GM18507 (cell line): ENCODE results near the gene NGEF.
A peak's percentile ranks its signal among the peaks of the same experiment; 100 is the strongest.

Source experiments
- DNase-seq: peaks from one replicate; pipeline ENCODE4 v3.0.0; 2011; ENCODE audit warnings: low read depth; ENCODE audit not compliant: insufficient read length; ENCODE audit errors: extremely low spot score
- FAIRE-seq: peaks from 2 replicates; lab custom pipeline; 2011; peaks lifted over from hg19 to GRCh38; lab: Jason Lieb, UNC

Gene NGEF

DNA sequence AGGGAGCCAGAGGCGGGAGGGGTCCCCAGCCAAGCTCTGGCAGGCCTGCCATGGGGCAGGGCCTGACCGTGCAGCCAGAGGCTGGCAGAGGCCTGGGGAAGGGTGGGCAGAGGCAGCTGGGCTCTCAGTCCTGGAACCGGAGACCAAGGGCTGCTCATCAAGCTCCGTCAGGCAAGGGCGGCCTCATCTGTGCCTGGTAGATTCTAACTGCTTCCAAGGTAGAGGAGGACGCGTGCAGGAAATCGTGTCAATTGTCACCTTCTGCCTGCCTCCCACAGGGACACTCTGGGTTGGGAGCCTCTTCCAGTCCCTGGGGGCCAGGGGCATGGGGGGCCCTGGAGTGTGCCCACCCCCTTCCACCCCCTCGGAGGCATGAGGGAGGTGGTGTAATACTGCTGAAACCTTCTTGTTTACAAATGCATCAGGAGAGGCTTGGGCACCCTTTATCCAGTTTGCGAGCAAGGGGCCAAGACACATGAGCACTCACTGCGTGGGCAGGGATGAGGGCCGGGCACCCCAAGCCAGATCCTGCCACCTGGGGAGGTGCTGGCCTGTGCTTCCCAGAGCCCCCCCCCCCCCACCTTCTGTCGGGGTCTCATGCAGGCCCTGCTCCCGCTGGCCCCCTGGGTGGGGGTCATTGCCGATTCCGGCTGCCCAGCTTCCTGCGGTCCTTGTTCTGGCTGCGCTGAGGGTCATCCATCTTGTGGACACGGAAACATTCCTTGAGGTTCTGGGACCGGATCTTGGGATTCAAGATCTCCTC is 134.0 kb downstream of the NGEF start:
- FAIRE-seq (no peak), DNase-seq (no peak)

DNA sequence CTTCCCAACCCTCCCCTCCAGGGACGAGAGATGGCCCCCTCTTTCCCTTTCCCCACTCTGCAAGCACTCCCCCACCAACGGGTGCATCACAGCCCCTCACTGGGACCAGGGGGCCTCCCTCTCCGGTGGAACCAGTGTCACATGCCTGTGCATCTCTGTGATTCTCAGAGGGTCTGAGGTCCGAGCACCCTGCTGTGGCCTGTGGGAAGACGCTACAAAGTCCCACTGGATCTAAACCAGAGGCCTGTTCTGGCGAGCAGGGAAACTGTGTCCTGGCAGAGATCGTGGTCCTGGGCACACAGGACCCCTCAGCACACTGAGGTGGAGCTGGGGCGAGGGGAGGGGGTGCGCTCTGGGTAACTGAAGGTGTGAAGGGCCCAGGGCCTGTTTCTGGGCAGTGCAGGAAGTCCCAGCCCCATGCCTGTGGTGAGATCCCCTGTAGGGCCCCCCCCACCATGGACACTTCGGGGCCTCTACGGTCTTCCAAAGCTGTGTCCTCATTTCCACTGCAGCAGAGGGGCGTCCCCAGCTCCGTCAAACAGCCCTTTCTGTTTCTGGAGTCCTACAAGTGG is 135.0 kb downstream of the NGEF start:
- DNase-seq (no peak), FAIRE-seq (no peak)

DNA sequence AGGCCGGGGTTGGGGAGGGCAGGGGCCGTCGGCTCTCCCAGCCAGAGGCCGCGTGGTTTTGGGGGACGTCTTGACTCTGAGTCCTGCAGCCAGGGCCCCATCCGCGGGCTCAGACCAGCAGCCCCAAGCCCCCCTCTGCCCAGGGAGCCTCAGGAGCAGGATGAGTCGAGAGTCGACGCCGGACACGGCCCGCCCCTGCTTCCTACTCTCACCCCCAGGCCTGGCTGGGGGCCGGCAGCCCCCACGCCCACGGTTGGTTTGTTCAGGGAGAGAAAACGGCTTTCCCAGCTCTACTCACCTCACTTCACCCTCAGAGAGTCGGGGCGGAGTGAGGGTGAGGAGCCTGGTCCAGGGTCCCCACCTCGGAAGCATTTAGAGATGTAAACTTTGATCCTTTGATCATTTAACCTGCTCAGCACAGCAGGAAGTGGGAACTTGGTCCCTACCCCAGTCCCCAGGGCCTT is 136.0 kb downstream of the NGEF start:
- DNase-seq, result no peak
- FAIRE-seq, result no peak

- FAIRE-seq (peak; percentile 18), DNase-seq (peak; percentile 38)
Observed at GRCh38 chr2:232876161-232876977, 136.7 kb downstream of the NGEF start.

GRCh38 chr2:232875256-232876121 is 137.6 kb downstream of the NGEF start:
- FAIRE-seq (no peak), DNase-seq (no peak)

- FAIRE-seq (no peak), DNase-seq (no peak)
Observed at GRCh38 chr2:232874677-232875223, 138.3 kb downstream of the NGEF start.

GRCh38 chr2:232873909-232874641 is 139.0 kb downstream of the NGEF start:
- FAIRE-seq, result no peak

DNA sequence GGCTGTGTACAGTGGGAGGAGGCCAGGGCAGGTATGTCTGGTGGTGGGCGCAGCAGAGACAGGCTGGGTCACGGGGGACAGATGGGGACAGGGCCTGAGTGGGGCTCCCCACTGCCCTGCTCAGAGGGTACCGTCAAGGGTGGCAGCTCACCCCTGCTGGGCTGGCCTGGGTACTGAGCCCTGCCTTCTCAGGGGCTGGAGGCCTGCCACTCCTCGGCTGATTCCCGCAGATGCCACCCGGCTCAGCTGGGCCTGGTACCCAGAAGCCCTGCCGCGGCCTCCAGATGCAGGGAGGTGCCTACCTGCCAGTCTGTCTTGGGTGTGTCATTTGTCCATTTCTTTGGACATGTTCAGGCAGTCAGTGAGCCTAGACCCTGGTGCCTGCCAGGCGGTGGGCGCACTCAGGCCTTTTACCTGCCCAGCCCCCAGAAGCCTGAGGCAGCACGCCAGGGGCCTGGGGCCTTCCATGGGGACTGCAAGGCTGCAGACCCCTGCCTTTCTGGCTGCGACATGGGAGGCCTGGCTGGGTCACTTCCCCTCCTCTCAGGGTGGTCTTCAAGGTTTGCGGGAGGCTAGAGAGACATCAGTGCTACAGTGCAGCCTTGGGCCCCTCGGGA is 139.7 kb downstream of the NGEF start:
- no peak for DNase-seq
- FAIRE-seq, result no peak

More at GRCh38 chr2:232873909-232874641, 139.0 kb downstream of the NGEF start:
- DNase-seq, result no peak

DNA sequence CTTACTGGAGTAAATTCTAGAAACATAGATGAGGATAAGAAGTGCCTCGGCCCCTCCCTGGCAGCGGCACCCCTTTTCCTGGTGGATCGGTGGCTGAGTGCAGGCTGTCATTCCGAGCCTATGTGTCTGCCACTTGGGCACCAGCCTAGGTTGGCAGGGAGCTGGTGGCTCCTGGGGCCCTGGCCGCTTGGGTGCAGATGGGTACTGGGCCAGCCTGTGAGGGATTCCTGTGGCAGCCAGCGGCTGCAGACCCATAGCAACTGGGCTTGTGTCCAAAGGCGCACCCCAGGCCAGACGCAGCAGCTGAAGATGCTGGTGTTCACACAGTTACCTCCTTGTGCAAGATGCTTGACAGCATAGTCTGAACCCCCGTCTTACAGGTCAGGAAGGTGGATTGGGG is 140.2 kb downstream of the NGEF start:
- FAIRE-seq (no peak), DNase-seq (no peak)

DNA sequence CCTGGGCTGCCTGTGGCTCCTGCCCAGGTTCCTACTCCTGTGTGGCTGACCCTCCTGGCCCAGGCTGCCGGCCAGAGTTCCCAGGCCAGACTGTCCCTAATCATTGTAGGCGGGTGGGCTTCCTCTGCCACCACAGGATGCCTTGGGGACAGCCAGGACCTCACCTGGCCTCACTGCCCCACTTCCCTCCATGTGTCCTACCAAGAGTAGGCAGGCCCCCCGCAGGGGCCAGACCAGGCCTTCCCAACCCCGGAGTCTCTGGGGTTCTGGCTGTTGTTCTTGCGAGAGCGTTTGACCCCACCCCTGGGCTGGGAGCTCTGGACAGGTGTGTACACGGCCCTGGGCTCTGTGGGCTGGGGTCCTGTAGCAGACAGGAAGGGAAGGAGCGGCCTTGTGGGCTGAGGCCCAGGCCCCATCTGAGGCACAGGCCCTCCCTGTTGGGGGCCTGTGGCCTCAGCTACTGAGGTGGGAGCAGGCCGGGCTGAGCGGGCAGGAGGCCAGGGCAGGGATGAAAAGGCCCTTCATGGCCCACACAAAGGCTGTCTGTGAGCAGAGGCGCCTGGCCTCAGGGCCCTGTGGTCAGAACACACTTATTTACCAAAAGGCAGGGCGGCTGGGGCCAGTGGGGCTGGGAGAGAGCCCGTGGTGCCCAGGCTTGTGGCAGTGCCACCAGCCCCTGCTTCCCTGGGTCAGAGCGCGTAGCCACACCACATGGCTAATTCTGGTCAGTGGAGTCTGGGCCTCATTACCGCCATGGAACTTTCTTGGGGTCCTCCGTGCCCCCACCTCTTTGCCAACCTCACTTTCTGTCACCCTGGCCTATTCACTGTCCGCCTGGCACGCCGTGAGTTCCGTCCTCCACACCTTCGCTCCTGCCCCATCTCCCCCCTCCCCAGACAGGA is 141.0 kb downstream of the NGEF start:
- no peak for FAIRE-seq
- DNase-seq, result no peak

DNA sequence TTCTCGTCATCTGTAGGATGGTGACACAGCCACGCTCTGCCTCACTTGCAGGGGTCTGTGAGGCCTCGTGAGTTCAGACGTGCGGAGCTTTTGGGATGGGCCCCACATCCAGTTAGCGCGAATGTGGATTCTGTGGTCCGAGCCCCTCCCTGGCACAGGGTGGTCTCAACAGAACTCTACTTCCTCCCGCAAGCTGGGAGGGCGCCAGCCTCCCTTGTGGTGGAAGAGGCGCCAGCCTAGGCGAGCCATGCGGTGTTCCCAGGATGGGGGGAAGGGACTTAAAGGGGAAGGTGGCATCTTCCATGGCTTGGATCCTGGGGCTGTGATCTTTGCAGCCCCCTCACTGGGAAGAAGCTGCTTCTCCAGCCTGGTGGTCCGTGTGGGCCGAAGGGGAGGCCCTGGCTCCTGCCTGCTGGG is 141.6 kb downstream of the NGEF start:
- DNase-seq (no peak), FAIRE-seq (no peak)

DNA sequence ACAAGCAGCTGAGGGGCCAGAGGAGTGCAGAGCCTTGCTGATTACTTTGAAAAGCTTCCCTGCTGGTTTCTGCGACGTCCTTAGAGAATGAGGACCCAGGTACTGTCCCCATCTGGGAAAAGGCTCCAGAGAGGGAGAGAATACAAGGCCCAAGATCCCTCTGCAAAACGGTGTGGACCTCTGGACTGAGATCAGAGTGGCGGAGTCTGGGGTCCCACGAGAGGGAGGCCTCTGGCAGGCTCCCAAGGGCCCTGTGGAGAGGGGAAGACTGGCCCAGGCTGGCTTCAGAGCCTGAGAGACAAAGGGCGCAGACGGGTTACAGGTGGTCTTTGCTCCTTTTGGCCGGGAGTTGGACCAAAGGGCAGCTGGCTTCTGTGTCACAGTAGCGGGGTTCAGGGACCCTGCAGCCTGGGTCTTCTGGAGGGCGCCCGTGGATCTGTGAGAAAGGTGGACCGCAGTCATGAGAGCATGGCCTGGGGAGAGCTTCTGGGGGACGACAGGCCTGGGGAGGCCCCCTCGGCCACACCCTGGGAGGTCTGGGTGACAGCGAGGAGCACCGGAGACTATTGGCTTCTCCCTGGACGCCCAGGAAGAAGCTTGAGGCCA is 142.2 kb downstream of the NGEF start:
- no peak for FAIRE-seq

GRCh38 chr2:232870018-232870765 is 142.9 kb downstream of the NGEF start, which contains the start of gene SNORC:
TSS of gene SNORC (plus strand) at chr2:232870264. CDS start at chr2:232870342, 78 bp downstream.
- DNase-seq, result no peak
- FAIRE-seq, result no peak

More for the DNA sequence above, 142.2 kb downstream of the NGEF start:
- no peak for DNase-seq

GRCh38 chr2:232869138-232870017 is 143.7 kb downstream of the NGEF start:
- no peak for DNase-seq
- no peak for FAIRE-seq

GRCh38 chr2:232866104-232866503 is 147.0 kb downstream of the NGEF start:
- no peak for DNase-seq
- no peak for FAIRE-seq
